NCI-H2196 (cell line): ENCODE measurements around the gene VCAN.

Source experiments
- DNase-seq: peaks from one replicate; lab custom pipeline; 2025; ENCODE audit not compliant: unreplicated experiment; lab: John Stamatoyannopoulos, UW

Gene VCAN

DNA sequence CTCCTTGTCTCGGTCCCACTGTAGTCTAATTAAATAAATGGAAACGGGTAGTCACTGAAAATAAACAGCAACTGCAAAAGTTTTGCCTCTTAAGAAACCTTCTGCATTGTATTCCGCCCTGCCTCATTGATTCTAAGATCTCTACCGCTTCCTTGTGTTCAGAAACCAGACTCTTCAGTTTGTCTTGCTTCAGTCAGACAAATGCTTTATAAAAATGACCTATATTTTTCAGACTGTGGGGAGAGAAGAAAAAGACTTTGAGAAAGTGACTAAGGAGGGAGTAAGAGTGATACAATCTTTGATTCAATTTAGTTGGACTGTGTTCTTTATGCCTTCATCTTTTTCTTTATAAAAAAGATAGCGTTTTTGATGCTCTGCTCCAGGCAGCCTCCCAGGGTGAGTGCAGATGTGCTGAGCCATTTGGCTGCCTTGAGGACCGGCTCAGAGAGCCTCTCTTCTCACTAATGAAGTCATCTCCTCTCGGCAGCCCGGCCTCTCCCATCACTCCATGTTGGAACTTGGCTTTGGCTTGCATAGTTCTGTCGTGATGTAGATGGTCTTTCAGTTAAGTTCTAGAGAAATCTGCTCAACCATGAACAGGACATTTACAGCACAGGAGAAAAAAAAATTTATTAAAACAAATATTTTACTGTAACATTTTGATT lies 4.0 kb upstream of the VCAN start:
- no peak for DNase-seq

DNA sequence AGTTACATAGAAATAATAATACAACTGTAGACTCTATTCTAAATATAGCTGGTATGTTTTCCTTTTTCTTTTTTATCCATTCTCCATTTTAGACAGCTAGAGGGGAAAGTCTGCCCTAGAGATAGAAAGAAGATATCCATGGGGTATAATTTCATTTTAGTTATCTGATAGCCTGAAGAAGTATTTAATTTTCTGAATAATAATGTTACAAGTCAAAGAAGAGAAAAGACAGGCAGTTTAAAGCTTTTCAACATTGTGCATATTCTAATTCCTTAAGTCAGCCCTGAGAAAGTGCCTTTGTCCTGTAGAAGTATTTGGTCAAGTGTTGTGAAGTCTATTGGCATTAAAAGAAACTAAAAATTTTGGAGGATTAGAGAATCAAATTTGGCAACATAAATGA lies 2.5 kb upstream of the VCAN start:
- DNase-seq, result no peak

DNA sequence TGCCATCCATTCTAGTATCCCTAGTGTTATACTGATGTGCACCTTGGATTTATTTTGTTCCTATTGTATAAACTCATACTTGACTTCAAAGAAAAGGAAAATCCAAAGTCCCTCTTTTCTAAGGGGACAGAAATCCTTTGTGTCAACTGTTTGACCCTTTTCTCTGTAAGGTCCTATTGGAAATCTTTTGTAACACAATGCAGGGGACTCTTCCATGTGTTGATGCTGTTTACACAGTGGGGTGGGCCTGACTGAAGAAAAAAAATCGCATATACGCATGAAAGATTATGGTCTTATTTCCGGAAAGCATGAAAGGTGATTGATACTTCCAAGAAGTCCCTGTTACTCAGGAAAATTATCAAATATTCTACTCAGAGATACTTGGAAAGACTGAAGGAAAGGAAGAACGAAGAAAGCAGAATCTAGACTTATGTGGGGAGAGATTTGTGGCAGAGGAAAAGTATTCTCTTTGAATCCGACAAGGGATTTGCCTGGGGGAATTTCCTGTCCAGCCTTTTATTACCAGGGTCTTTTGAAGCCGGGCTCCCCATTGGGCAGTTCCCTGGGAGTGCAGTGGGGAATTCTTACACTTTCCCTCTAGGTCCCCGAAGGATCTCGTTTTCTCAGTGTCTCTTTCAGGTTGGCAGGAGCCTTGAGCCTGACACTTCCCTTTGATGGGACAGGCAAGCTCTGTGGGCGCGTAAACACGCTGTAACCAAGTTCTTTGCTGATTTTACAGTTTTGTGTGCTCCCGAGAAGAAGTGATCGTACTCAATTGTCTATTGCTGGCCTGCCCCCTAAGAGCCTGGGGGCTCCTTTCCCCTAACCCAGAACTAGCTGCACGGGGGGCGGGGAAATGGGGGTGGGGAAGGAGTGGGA lies 779 bp upstream of the VCAN start:
- no peak for DNase-seq

DNA sequence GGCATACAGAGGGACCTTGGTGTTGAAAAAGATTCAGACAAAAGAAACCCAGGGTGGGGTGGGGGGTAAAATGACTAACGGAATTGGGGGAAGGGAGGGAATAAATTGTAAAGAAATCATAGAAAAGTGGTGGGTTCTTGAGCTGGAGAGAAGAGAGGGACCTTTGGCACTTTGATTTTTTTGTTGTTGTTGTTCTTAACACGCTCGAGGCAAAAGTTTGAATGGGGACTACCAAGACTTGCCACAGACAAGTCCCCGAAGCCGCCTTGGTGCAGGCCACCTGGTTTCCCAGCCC lies 616 bp downstream of the VCAN start:
- no peak for DNase-seq

DNA sequence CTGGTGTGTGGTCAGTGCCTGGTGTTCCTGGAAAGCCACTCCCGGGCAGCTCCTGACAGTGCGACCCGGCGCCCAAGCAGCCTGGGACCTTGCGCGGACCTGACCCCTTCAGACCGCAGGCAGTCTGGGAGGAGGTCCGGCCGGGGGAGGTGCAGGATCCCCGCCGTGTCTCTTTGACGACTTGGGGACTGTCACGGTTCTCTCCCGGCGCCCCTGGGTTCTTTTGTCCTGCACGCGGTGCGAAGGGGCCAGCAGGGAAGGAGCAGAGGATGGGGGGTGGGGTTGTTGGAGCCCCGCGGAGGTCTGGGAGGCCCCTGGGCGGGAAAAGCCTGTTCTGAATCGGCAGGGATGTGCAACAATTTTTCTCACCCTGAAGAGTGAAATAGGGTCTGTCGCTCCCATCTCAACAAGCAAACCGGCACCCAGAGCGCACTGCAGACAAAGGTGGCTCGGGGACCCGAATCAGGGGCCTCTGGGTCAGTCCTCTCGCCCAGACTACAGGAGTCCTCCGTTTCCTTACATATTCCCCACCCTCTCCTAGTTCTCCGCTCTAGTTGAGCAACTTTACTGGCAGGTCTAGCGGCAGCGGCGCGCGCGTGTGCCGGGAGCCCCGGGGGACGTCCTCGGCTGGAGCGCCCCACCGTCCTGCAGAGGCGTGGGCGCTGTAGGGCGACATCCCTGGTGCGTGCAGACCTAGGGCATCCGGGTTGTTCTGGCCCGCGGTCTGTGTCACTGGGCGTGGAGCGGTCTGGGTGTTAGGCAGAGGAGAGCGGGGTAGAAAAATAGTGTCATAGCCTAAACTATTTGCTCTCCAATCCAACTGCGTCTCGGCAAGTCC lies 1.2 kb downstream of the VCAN start:
- DNase-seq, result no peak

DNA sequence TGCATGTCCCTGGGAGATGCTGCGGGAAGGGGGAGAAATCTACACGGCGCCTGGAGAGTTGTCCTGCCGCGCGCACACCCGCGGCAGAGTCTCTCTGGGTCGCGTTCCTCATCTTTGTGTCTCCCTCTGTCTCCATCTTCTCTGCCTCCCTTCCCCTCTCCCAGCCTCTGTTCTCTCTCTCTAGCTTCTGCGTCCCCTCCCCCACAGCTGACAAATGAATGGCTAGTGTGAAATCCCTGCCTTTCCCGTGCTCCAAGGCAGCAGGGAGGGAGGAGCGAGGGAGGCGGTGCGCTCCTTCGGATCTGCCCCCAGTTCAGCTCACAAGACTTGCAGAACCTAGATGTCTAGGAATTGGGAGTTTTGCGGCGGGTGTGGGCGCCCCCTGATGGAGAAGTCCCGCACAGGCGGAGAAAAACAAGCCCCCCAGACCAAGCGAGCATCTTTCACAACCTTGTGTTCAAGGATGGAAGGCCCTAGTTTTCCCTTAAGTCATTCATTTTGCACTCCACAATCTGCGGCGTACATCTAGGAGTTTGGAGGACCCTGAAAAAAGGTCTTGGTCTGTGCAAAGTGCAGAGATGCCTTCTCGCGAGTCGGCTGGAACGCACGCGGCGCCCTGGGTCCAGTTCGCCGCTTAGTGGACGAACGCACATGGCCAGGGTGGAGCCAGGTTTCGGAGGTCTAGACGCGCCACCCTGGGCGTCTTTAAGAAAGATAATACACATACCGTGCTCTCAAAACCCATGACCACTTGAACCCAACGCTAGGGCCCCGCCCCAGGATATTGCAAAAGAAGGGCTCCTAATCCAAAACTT lies 2.0 kb downstream of the VCAN start:
- peak; percentile 10 for DNase-seq

DNA sequence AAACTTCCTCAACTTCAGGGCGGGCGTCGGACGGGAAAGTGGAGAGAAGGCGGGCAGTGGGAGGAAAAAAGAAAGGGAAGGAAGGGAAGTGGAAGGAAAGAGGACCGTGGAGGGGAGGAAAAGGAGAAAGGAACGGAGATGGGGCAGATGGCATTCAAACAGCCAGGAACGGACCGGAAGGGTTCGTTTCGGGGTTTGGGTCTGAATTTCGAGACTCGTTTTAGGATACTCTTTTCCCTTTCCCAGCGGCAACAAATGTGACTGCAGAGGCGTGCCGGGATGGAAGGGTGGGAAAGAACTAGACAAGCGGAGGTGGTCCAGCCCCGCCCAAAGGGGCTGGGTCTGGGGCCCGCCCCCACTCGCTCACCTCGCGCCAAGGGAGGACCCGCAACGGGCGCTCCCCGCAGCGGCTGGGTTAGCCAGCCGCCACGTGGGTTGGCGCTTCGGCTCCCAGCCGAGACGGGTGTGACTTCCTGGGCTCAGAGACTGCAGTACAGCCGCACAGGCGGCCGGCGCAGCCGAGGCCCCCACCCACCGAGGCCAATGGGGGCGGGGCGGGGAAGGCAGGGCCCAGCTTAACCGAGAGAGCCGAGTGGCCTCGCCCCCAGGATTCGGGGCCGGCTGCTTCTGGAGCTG lies 2.7 kb downstream of the VCAN start:
- peak; percentile 2 for DNase-seq

DNA sequence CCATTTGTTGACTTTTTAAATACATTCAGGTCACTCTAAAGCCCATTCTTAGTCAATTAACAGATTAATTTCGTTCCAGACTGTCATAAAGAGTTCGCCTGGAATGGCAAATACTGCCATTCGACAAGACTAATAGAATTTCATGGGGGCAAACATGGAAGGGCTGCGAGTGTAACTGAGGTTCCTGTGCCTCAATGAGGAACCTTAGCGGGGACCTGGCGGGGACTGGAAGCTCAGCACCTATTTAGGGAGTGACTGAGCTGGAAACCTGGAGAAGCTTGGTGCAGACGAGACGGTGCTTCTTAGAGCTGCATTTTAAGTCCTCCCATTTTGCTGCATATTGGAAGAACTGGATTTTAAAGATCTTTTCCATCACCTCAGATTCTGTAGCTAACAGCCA lies 3.4 kb downstream of the VCAN start:
- no peak for DNase-seq

DNA sequence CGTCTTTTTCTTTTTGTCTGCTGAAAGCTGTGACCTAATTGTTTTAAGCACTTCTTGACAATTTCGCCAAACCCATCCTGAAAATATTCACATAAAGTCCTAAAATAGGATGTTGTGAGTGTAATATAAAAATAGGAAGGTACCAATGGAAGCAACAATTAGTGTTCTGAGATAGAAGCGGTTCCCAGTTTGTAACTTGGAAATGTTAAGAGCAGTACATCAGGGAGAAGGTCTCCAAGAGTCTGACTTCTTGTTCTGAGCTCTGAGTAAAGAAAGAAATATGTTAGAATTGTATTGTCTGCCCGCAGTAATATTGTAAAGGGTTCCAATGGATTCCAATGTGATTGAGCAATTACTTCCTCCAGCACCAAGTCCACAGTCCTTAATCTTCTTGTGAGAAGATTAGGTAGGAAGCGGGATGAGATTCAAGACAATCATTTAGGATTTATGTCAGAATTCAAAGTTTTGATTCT lies 3.9 kb downstream of the VCAN start:
- DNase-seq, result no peak

DNA sequence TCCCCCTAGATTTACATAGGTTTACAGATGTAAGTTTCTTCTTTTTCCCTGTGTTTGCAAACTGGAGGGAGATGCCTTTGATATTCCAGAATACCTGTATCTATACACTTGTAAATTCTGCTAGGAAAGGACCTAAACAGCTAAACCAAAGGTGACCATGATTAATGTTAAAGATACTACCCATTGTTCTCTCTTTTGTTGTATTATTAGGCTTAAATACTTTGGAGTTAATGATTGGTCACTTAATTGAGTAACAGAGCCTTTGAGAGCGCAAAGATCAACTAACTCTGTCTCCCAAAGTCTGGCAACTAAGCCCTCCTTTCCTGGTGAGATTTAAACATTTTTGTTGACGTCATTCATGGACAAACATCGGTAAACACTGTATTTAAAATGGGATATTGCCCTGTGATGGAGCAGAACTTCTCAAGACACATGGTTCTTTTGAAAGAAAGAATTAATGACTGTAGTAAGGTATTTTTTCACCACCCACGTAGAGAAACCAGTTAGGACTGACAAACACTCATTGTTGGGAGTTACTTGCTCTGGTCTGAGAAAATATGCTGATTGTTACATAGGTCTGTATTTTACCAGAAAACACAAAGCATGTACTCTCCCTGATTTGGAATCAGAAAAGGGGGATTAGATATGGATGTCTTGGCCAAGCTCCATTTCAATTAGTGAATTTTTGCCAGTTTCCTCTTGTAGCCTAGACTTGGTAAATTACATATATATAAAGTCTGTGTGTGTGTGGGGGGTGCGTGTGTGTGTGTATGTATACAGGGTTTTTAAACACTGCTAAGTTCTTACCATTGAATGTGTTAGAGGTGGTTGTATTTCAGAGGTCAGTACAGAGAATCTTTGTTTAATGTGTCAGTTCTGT lies 4.6 kb downstream of the VCAN start:
- no peak for DNase-seq

DNA sequence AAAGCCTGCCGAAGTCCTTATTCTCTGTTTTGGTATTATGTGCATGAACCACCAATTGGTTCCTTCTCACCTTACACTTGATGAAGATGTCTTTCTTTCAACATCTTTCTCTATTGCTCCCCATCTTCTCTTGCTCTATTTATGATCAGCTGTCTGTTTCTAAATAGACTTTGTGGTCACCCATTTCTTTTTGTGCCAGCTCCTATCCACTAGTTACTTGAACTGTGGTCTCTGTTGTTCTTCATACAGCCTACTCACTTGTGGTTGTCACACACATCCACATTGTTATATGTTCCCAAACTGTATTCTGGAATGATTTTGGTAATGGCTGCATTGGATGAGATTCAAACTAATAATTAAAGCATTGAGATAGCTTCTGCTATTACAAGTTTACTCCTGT lies 11.4 kb downstream of the VCAN start:
- DNase-seq, result no peak

DNA sequence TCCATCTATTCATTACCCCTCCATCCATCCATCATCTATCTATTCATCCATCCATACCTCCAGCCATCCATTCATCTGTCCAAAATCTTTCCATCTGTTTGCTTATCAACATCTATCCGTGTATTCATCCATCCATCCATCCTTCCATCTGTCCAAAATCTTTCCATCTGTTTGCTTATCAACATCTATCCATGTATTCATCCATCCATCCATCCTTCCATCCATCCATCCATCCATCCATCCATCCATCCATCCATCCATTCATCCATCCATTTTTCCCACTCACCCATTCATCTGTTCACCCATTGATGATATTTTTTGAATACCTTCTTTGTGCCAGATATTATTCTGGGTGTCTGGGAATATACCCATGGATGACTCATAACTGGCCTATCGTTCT lies 12.8 kb downstream of the VCAN start:
- DNase-seq, result no peak

DNA sequence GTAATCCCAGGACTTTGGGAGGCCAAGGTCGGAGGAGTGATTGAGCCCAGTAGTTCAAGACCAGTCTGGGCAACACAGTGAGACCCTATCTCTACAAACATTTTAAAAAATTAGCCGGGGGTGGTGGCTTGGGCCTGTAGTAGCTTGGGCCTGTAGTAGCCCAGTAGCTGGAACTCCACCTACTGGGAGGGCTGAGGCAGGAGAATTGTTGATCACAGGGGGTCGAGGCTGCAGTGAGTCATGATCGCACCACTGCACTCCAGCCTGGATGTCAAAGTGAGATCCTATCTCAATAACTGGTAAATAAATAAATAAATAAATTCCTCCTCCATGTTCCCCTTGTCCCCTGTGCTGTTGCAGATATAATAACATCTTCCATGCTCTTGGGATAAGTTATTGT lies 14.3 kb downstream of the VCAN start:
- DNase-seq, result no peak

DNA sequence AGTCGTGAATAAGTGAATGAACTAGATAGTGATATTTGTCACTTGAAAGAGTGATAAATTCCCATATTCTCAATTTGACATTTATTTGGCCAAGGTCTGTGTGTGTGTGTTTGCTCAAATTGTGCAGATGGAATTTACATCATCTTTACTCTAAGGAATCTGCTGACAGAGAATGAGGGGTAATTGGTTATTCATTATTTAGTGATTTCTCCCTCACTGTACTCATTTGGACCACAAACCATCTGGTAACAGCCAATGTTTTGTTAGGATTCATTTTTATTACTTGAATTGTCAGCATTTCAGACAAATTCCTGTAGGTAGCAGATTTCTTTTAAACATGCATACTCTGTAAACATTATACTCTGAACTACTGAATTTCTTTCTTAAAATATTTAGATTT lies 15.6 kb downstream of the VCAN start:
- no peak for DNase-seq

DNA sequence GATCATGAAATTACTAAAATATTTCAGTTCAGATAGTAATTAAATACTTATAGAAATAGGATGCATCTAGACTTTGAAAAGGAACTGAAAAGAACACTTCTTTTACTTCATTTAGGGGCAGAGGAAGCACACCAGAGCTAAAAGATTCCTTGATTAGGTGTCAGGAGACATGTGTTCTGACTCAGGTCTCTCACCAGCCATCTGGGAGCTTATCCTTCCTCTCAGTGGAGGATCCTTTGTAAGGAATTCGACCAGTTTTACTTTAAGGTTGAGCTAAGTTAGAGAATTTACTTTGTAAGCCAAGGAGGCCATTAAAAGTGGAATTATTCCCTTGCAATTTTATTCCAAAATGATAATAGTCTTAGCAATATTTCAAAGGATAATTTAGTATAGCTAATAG lies 16.7 kb downstream of the VCAN start:
- no peak for DNase-seq

DNA sequence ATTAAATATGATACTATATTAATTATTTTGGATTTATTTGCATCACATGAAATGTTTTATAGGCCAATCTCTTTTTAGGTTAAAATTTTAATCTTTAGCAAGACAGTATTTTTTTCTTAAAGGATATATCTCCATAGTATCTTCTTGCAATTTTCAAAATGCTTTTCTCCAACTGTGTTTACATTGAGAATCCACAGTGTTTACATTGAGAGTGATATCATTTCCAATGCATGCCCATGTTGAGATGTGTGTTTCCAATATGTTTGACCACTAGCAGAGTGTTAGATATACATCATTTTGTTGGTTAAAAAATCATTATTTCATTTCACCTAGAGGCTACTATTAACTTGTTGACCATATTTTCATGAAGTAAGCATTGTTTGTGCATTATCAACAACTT lies 17.3 kb downstream of the VCAN start:
- no peak for DNase-seq

DNA sequence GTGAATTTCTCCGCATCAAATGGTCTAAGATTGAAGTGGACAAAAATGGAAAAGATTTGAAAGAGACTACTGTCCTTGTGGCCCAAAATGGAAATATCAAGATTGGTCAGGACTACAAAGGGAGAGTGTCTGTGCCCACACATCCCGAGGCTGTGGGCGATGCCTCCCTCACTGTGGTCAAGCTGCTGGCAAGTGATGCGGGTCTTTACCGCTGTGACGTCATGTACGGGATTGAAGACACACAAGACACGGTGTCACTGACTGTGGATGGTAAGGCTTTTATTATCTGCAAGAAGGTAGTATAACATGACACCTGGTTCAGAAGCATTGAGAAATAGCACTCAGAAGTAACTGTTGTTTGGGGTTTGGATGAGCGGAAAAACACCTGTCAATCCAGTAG lies 18.7 kb downstream of the VCAN start:
- no peak for DNase-seq

DNA sequence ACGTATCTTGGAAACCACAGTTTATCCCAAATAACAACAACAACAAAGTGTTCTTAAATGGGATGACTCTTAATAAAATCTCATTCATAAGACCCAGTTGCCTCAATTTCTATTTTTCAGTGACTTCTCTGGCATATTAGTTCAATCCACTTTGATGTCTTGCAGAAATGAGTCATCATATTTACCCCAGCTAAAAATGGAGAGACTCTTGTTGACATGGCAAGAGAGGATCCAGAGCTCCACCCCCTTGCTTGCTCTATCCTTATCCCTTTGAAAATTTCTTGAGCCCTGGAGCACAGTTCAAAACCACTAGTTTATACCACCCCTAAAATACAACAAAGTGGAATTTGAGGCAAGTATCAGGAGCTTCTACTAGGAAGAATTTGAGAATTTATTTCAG lies 20.8 kb downstream of the VCAN start:
- DNase-seq, result no peak

DNA sequence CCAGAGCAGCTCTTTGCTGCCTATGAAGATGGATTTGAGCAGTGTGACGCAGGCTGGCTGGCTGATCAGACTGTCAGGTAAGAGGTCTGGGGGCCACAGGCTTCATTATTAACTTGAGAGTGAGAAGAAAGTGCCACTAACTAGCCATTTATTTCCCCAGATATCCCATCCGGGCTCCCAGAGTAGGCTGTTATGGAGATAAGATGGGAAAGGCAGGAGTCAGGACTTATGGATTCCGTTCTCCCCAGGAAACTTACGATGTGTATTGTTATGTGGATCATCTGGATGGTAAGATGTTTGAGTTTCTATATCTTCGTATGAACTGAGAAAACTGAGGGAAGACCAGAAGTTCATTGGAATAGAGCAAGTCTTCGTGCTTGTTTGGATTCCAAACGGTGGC lies 22.1 kb downstream of the VCAN start:
- no peak for DNase-seq
